Heart left ventricle (tissue), 13 donors: ENCODE data around the gene NCOA4.

Experiments
- POLR2A ChIP-seq, 2 donors: fragments of 450-650 bp; IDR thresholded peaks; one replicate each; pipeline ENCODE4 v1.6.1; 2017; ENCODE audit warnings: antibody characterized with exemption in 2 of 2, mild to moderate bottlenecking in 2 of 2, moderate library complexity in 2 of 2
- TF ChIP-seq, protein P1 (sequence below), 12 donors: fragments of 200-600 bp; sonication (generic) in 4 of 12; IDR thresholded peaks; one replicate each; pipeline versions ENCODE4 v1.5.0 to v1.8.0; 2018 to 2022; ENCODE audit warnings: antibody characterized with exemption in 12 of 12, mild to moderate bottlenecking in 5 of 12
- donor health status: ischemic (EF 13 %, LVEDD 7.1; RV severe dilation, severe dysfunction).
- donor health status: DM: no; HTN: yes; CAD: no.
- donor health status: DM: no; HTN: no; CAD: no.
- donor health status: ischemic (EF 25% LVEDD 6.9; RV normal size, moderate dysfunction).
- donor health status: ischemic (EF 25% LVEDD 5.7; RV mildly dilated, moderate dysfunction).
- donor health status: ischemic (EF 35%, LVEDD 5.7; RV mildly dilated, moderate dysfunction).
- donor health status: nonischemic (EF 11% LVEDD 7.7; RV severe dilation, severe dysfunction).
- donor health status: DM: yes; HTN: yes; CAD: no.
- donor health status: PGD.
- donor health status: ischemic (EF 29% LVEDD 5.4; RV normal size, mild dysfunction).
- donor health status: nonischemic (EF 23%, LVEDD 6.1; RV moderate dilation, normal function).

DNA sequence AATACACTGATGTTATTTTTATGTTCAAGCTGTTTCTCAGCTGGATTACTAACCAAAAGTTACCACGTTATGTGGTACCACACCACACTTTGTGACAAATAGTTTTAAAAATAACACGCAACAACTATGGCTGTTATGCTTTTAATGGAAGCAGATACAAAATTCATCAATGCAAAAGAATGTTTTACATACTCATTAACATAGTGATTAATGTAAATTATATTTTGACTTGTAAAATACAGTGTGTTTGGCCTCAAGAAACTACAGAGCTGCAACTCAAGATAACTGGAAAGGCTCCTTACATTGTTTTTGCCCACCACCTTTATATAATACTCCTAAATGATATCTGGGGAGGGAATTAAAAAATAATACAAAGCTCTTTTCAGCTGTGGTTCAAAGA lies 25.5 kb downstream of the NCOA4 start:
- TF ChIP-seq, protein P1, sequence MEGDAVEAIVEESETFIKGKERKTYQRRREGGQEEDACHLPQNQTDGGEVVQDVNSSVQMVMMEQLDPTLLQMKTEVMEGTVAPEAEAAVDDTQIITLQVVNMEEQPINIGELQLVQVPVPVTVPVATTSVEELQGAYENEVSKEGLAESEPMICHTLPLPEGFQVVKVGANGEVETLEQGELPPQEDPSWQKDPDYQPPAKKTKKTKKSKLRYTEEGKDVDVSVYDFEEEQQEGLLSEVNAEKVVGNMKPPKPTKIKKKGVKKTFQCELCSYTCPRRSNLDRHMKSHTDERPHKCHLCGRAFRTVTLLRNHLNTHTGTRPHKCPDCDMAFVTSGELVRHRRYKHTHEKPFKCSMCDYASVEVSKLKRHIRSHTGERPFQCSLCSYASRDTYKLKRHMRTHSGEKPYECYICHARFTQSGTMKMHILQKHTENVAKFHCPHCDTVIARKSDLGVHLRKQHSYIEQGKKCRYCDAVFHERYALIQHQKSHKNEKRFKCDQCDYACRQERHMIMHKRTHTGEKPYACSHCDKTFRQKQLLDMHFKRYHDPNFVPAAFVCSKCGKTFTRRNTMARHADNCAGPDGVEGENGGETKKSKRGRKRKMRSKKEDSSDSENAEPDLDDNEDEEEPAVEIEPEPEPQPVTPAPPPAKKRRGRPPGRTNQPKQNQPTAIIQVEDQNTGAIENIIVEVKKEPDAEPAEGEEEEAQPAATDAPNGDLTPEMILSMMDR (IDR thresholded peaks at IDR 0.05), result no peak
- TF ChIP-seq POLR2A (IDR thresholded peaks at IDR 0.05), result no peak
